Karpas-422 (cell line): ENCODE data around the gene HS3ST4. TPM values are rescaled to one million over a fixed set of nuclear protein-coding genes. Genes with fewer than 3 reads are reported as not detected.

Experiments used
- DNase-seq: peaks from one replicate; pipeline ENCODE4 v3.0.0-alpha.2; 2015
- H2AFZ ChIP-seq: fragments of 200-600 bp; sonication (generic); 2 replicates; pipeline ENCODE4 v1.6.1; 2014; ENCODE audit warnings: antibody characterized with exemption, low read length, mixed read lengths
- H3K27ac ChIP-seq: fragments of 200-600 bp; sonication (generic); 2 replicates; pipeline ENCODE4 v1.5.1; 2014; ENCODE audit warnings: mild to moderate bottlenecking, low read length, moderate library complexity
- H3K27me3 ChIP-seq: fragments of 200-600 bp; sonication (generic); 2 replicates; pipeline ENCODE4 v1.6.1; 2014; ENCODE audit warnings: low read length, mixed read lengths
- H3K36me3 ChIP-seq: fragments of 200-600 bp; sonication (generic); 2 replicates; pipeline ENCODE4 v1.6.1; 2014; ENCODE audit warnings: low read length, mixed read lengths; ENCODE audit not compliant: insufficient read depth
- H3K4me1 ChIP-seq: fragments of 200-600 bp; sonication (generic); 2 replicates; pipeline ENCODE4 v1.6.1; 2014; ENCODE audit warnings: mild to moderate bottlenecking, low read length, mixed read lengths
- H3K4me2 ChIP-seq: fragments of 200-600 bp; sonication (generic); 2 replicates; pipeline ENCODE4 v1.6.1; 2014; ENCODE audit warnings: low read length, low read depth, mild to moderate bottlenecking; ENCODE audit not compliant: poor library complexity, severe bottlenecking
- H3K4me3 ChIP-seq: fragments of 200-600 bp; sonication (generic); 2 replicates; pipeline ENCODE4 v1.5.1; 2014; ENCODE audit warnings: mild to moderate bottlenecking, antibody characterized with exemption, low read length, mixed read lengths
- H3K79me2 ChIP-seq: fragments of 200-600 bp; sonication (generic); 2 replicates; pipeline ENCODE4 v1.6.1; 2014; ENCODE audit warnings: mild to moderate bottlenecking, low read length, mixed read lengths
- H3K9ac ChIP-seq: fragments of 200-600 bp; sonication (generic); 2 replicates; pipeline ENCODE4 v1.6.0; 2014; ENCODE audit warnings: low read length
- H3K9me2 ChIP-seq: fragments of 200-600 bp; sonication (generic), shearing (Covaris generic); replicated peaks from 2 replicates; pipeline ENCODE4 v1.6.0; 2014; ENCODE audit warnings: mild to moderate bottlenecking, low read length, moderate library complexity; ENCODE audit not compliant: insufficient read depth
- H3K9me3 ChIP-seq: fragments of 300-700, 200-600 bp; sonication (generic); 2 replicates; pipeline ENCODE4 v1.6.1; 2014; ENCODE audit warnings: low read length, mixed read lengths
- H4K20me1 ChIP-seq: fragments of 200-600 bp; sonication (generic); 2 replicates; pipeline ENCODE4 v1.6.1; 2014; ENCODE audit warnings: mild to moderate bottlenecking, antibody characterized with exemption, low read length, low read depth; ENCODE audit not compliant: insufficient read depth
- total RNA-seq: library from RNA; depleted of rRNA; stranded (reverse); fragments of >200 nt; shearing (Covaris generic); gene quantifications from 2 replicates; pipeline ENCODE4 v1.2.3, GENCODE V29; 2014; ENCODE audit warnings: low replicate concordance

The HS3ST4 gene
- total RNA-seq, 1 experiment from 2014 or later: not detected

GRCh38 chr16:25783226-25783625, 91.5 kb downstream of the HS3ST4 start:
- Histone ChIP-seq H3K36me3 (no peaks in the 10 kb centered on the region), H3K4me3 (no peak overlapping the region), H3K4me2 (no peak overlapping the region), H3K27ac (no peak overlapping the region), H3K9me2 (no peaks in the 10 kb centered on the region), H4K20me1 (no peaks in the 10 kb centered on the region), H3K79me2 (no peaks in the 10 kb centered on the region), H2AFZ (no peak overlapping the region), H3K4me1 (no peaks in the 10 kb centered on the region), H3K9me3 (no peaks in the 10 kb centered on the region), H3K27me3 (no peaks in the 10 kb centered on the region), H3K9ac (no peak overlapping the region)
- DNase-seq: no peak

- Histone ChIP-seq H3K4me1 (no peaks in the 10 kb centered on the region), H3K27me3 (no peaks in the 10 kb centered on the region), H2AFZ (no peak overlapping the region), H3K9me3 (no peaks in the 10 kb centered on the region), H3K27ac (no peak overlapping the region), H3K9ac (no peak overlapping the region), H3K79me2 (no peaks in the 10 kb centered on the region), H3K9me2 (no peaks in the 10 kb centered on the region), H3K4me3 (no peak overlapping the region), H4K20me1 (no peaks in the 10 kb centered on the region), H3K36me3 (no peaks in the 10 kb centered on the region), H3K4me2 (no peak overlapping the region)
- DNase-seq: no peak
These were observed 93.6 kb downstream of the HS3ST4 start for GRCh38 chr16:25785361-25785760.

- DNase-seq: no peak
- Histone ChIP-seq H3K27me3 (no peaks in the 10 kb centered on the region), H3K36me3 (no peaks in the 10 kb centered on the region), H3K4me2 (no peak overlapping the region), H3K9ac (no peak overlapping the region), H4K20me1 (no peaks in the 10 kb centered on the region), H3K9me3 (no peaks in the 10 kb centered on the region), H3K79me2 (no peaks in the 10 kb centered on the region), H2AFZ (no peak overlapping the region), H3K4me1 (no peaks in the 10 kb centered on the region), H3K4me3 (no peak overlapping the region), H3K9me2 (no peaks in the 10 kb centered on the region), H3K27ac (no peak overlapping the region)
These were observed 95.0 kb downstream of the HS3ST4 start for GRCh38 chr16:25786748-25787147.

GRCh38 chr16:25788637-25789036, 96.9 kb downstream of the HS3ST4 start:
- no peaks in the 10 kb centered on the region for H3K79me2 ChIP-seq
- H2AFZ ChIP-seq: no peak overlapping the region
- H4K20me1 ChIP-seq: no peaks in the 10 kb centered on the region
- no peaks in the 10 kb centered on the region for H3K9me2 ChIP-seq
- H3K9ac ChIP-seq: no peak overlapping the region
- DNase-seq: no peak
- no peak overlapping the region for H3K4me2 ChIP-seq
- H3K27ac ChIP-seq: no peak overlapping the region
- H3K9me3 ChIP-seq: no peaks in the 10 kb centered on the region
- H3K36me3 ChIP-seq: no peaks in the 10 kb centered on the region
- H3K27me3 ChIP-seq: no peaks in the 10 kb centered on the region
- no peak overlapping the region for H3K4me3 ChIP-seq
- H3K4me1 ChIP-seq: no peaks in the 10 kb centered on the region

- Histone ChIP-seq H3K27me3 (no peaks in the 10 kb centered on the region), H3K36me3 (no peaks in the 10 kb centered on the region), H4K20me1 (no peaks in the 10 kb centered on the region), H3K4me2 (no peak overlapping the region), H3K9ac (no peak overlapping the region), H3K4me1 (no peaks in the 10 kb centered on the region), H3K4me3 (no peak overlapping the region), H3K79me2 (no peaks in the 10 kb centered on the region), H3K27ac (no peak overlapping the region), H3K9me3 (no peaks in the 10 kb centered on the region), H2AFZ (no peak overlapping the region), H3K9me2 (no peaks in the 10 kb centered on the region; the same call in none of the 2 replicates)
- DNase-seq: no peak
These were observed 104.5 kb downstream of the HS3ST4 start for GRCh38 chr16:25796239-25796638.

DNA sequence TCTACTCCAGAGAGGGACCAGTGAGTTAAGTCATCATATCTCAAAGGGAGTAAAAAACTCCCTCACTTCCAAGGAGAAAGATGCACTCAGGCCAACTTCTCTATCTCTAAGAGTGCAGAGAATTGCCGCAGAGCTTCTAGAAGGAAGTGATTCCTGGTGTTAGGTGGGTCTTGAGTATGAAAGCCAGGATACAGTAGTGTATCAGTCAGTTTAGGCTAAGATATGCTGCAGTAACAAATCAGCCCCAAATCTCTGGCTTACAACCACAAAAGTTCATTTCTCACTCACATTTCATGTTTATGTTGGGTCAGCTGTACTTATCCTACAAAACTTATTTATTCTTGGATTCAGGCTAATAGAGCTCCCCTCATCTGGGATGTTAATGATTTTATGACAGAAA, 106.3 kb downstream of the HS3ST4 start:
- no peaks in the 10 kb centered on the region for H3K9me3 ChIP-seq
- H3K36me3 ChIP-seq: no peaks in the 10 kb centered on the region
- no peak overlapping the region for H3K27ac ChIP-seq
- H3K9me2 ChIP-seq: no peaks in the 10 kb centered on the region; the same call in none of the 2 replicates
- H3K4me2 ChIP-seq: no peak overlapping the region
- no peaks in the 10 kb centered on the region for H3K27me3 ChIP-seq
- no peak for DNase-seq
- no peaks in the 10 kb centered on the region for H4K20me1 ChIP-seq
- H2AFZ ChIP-seq: no peak overlapping the region
- no peaks in the 10 kb centered on the region for H3K79me2 ChIP-seq
- H3K9ac ChIP-seq: no peak overlapping the region
- H3K4me3 ChIP-seq: no peak overlapping the region
- H3K4me1 ChIP-seq: no peaks in the 10 kb centered on the region

DNA sequence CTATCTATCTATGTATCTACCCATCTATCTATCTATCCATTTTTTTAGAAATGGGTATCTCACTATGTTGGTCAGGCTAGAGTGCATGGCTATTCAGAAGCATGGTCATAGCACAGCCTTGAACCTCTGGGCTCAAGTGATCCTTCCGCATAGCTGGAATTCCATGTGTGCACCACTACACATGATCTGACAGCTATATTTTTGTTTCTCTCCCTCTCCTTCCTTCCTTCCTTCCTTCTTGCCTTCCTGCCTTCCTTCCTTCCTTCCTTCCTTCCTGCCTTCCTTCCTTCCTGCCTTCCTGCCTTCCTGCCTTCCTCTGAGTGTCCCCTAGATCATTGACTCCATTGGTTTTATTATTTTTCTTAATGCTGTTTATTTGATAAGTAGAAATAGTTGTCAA, 108.1 kb downstream of the HS3ST4 start:
- no peak overlapping the region for H2AFZ ChIP-seq
- H3K27me3 ChIP-seq: no peaks in the 10 kb centered on the region
- no peak overlapping the region for H3K27ac ChIP-seq
- H3K79me2 ChIP-seq: no peaks in the 10 kb centered on the region
- no peaks in the 10 kb centered on the region for H3K9me3 ChIP-seq
- H3K36me3 ChIP-seq: no peaks in the 10 kb centered on the region
- no peak for DNase-seq
- no peak overlapping the region for H3K4me2 ChIP-seq
- H3K9ac ChIP-seq: no peak overlapping the region
- H3K4me3 ChIP-seq: no peak overlapping the region
- no peaks in the 10 kb centered on the region; the same call in none of the 2 replicates for H3K9me2 ChIP-seq
- H3K4me1 ChIP-seq: no peaks in the 10 kb centered on the region
- no peaks in the 10 kb centered on the region for H4K20me1 ChIP-seq

- H3K27me3 ChIP-seq: no peaks in the 10 kb centered on the region
- no peaks in the 10 kb centered on the region for H3K4me1 ChIP-seq
- no peaks in the 10 kb centered on the region for H4K20me1 ChIP-seq
- no peaks in the 10 kb centered on the region for H3K36me3 ChIP-seq
- H3K79me2 ChIP-seq: no peaks in the 10 kb centered on the region
- no peak overlapping the region for H3K27ac ChIP-seq
- no peak for DNase-seq
- no peaks in the 10 kb centered on the region for H3K9me2 ChIP-seq
- H3K4me3 ChIP-seq: no peak overlapping the region
- no peaks in the 10 kb centered on the region for H3K9me3 ChIP-seq
- H3K9ac ChIP-seq: no peak overlapping the region
- no peak overlapping the region for H3K4me2 ChIP-seq
- no peak overlapping the region for H2AFZ ChIP-seq
These were observed 120.5 kb downstream of the HS3ST4 start for GRCh38 chr16:25812215-25812614.

- no peak for DNase-seq
- no peak overlapping the region for H3K27ac ChIP-seq
- no peak overlapping the region for H2AFZ ChIP-seq
- no peaks in the 10 kb centered on the region for H3K9me2 ChIP-seq
- H3K27me3 ChIP-seq: no peaks in the 10 kb centered on the region
- H3K4me2 ChIP-seq: no peak overlapping the region
- no peaks in the 10 kb centered on the region for H3K9me3 ChIP-seq
- no peak overlapping the region for H3K9ac ChIP-seq
- H4K20me1 ChIP-seq: no peaks in the 10 kb centered on the region
- no peak overlapping the region for H3K4me3 ChIP-seq
- H3K4me1 ChIP-seq: no peaks in the 10 kb centered on the region
- H3K36me3 ChIP-seq: no peaks in the 10 kb centered on the region
- no peaks in the 10 kb centered on the region for H3K79me2 ChIP-seq
These were observed 125.5 kb downstream of the HS3ST4 start for GRCh38 chr16:25817295-25817694.
